GM21526 (cell line): Measurements from ENCODE around the gene PTPRM.

Experiments used
- ATAC-seq: cut with Tn5 transposase; IDR thresholded peaks from one replicate; pipeline ENCODE4 v1.9.1; 2021; ENCODE audit warnings: moderate library complexity; ENCODE audit not compliant: unreplicated experiment, low FRiP score

Gene PTPRM

GRCh38 chr18:7567474-7568425 lies 634 bp downstream of the PTPRM start:
- ATAC-seq = no peak

GRCh38 chr18:7568426-7568825 lies 1.3 kb downstream of the PTPRM start:
- no peak for ATAC-seq

GRCh38 chr18:7571626-7572025 lies 4.5 kb downstream of the PTPRM start:
- ATAC-seq = no peak

- no peak for ATAC-seq
Observed at GRCh38 chr18:7572822-7573221, 5.7 kb downstream of the PTPRM start.

- ATAC-seq = no peak
Observed at GRCh38 chr18:7575465-7576028, 8.4 kb downstream of the PTPRM start.

- no peak for ATAC-seq
Observed at GRCh38 chr18:7576077-7576476, 9.0 kb downstream of the PTPRM start.

- ATAC-seq = no peak
Observed at GRCh38 chr18:7576685-7577084, 9.6 kb downstream of the PTPRM start.

- no peak for ATAC-seq
Observed at GRCh38 chr18:7577706-7578105, 10.6 kb downstream of the PTPRM start.

- ATAC-seq = no peak
Observed at GRCh38 chr18:7579176-7579917, 12.2 kb downstream of the PTPRM start.

GRCh38 chr18:7579918-7580542 lies 12.9 kb downstream of the PTPRM start:
- ATAC-seq = no peak

GRCh38 chr18:7584646-7585275 lies 17.6 kb downstream of the PTPRM start:
- ATAC-seq = no peak

GRCh38 chr18:7585276-7585670 lies 18.2 kb downstream of the PTPRM start:
- ATAC-seq = no peak

- ATAC-seq = no peak
Observed at GRCh38 chr18:7586379-7586778, 19.3 kb downstream of the PTPRM start.

GRCh38 chr18:7590826-7591560 lies 23.9 kb downstream of the PTPRM start:
- ATAC-seq = no peak

GRCh38 chr18:7592305-7593071 lies 25.4 kb downstream of the PTPRM start:
- ATAC-seq = no peak

- no peak for ATAC-seq
Observed at GRCh38 chr18:7593218-7593819, 26.2 kb downstream of the PTPRM start.

- no peak for ATAC-seq
Observed at GRCh38 chr18:7596147-7596546, 29.0 kb downstream of the PTPRM start.

GRCh38 chr18:7597500-7597899 lies 30.4 kb downstream of the PTPRM start:
- ATAC-seq = no peak
